Measurements from ENCODE around the gene AUTS2.

AUTS2 gene

GRCh38 chr7:70298780-70299471 is 700.7 kb downstream of the AUTS2 start:
- DNase-seq, result no peak

DNA sequence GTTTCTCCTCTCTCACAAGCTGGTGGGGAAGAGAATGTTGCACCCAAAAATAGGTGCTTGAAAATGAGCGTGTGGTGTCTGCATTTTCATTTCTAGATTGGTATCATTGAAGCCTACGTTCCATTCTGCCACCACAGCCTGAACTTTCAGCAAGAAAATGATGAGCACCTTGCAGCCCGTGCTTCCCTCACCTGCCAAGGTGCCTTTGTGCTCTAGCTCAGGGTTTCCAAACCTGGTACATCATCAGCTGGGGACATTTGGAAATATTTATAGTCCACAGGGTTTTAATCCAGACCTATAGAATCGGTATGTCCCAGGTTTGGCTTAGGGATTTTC is 701.2 kb downstream of the AUTS2 start:
- DNase-seq, result no peak

- DNase-seq, result no peak
Observed at GRCh38 chr7:70301673-70302185, 703.5 kb downstream of the AUTS2 start.

DNA sequence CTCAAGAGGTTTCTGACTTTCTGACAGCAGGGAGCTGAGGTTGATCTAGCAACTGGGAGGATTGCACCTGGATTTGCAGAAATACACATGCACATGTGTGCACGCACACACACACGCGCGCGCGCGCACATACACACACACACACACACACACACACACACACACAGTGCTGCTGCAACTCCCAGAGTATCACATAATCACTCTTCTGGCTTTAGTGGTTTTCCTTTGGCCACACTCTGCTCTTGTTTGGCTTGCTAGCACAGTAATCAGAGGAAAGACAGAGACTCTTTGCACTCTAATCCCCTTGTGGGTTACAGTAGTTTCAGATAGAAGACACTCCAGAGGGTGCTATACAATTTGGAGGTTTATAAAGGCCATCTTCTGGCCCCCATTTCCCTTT is 705.0 kb downstream of the AUTS2 start:
- no peak for DNase-seq

DNA sequence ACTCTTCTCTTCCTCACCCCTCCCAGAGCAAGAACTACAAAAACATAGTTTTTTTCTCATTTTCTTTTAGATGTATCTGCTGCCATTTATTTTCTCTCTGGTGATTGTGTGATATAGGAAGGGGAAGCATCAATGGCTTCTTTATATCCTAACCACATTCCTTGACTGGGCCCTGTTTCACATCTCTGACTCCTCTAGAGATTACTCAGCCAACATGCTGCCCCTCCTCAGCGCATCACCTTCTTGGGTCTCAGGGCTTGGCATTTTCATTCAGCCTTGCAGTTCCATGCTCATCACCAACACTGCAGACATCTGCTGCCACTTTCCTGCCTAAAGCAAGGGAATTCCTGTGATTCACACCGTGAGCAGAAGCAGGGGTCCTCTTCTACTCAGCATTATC is 705.5 kb downstream of the AUTS2 start:
- no peak for DNase-seq

DNA sequence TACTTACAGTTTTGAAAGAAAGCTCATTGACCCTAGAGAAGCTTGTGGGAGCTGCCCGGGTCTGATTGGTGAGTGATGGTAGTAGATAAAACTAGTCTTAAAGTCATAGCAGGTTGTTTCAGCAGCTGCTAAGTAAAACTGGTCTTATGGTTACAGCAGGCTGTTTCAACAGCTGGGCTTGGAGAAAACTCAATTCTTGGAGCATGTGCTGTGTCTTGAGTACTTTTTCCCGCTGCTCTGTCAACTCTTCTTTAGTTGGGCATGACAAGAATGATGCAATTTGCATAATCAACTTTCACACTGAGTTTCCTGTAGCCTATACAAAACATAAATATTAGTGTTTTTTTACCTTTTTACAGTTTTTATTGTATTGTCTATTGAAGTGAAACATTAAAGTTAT is 707.9 kb downstream of the AUTS2 start:
- no peak for DNase-seq

DNA sequence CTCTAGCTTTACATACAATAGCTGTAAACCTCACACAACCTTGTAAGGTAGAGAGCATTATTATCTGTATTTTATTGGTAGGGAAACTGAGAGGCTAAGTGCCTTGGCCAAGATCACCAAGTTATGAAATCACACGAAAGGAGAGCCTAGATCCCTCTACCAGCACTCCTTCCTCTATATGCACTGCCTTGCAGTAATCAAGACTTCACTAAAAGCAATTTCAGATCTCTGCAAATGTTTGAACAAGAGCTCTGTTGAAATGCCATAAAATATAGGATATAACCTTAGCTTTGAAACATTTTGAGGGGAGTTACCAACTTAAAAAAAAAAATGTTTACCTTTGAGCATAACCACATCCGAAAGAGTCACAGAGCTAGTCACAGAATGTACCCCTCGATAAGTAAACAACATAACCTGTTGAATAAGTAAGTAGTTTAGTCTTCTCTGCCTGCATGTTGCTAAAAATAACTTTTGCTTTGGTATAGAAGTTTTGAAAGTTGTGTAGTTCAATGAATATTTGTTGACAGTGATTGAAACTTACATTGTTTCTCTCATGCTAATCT is 709.4 kb downstream of the AUTS2 start:
- DNase-seq, result no peak

DNA sequence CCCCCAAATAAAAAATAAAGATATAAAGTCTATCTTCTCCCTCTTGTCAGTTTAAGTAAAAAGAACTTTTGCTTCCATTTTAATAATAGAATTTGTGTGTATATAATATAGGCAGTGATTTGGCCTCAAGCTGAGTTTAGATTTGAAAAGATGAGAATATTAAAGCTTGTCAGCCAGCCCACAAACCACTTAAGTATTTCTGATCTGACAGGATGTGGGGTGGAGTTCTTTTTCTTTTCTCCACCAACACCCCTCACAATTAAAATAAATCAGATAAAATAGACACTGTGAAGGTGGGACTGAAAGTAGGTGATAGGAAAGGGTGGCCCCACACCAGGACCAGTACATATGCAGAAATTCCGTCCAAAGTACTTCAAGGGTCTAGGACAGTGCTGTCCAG is 714.1 kb downstream of the AUTS2 start:
- DNase-seq, result no peak

DNA sequence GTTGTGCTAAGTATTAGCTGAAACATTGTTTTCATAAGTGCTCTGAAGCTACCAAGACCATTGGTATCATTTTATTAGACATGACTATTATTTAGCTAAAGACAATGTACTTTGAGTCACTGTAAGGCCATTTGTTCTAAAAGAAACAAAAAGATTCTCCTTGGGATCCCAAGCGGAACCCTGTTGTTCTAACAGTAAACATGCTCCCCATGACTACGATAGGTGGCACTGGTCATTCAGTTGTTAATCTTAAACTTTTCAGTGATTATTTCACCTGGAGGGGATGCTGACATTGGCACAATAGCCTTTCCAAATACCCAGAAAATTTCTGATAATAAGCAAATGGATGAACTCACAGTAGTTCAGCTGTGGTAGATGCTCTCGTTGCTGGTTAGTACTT is 715.0 kb downstream of the AUTS2 start:
- DNase-seq, result no peak

DNA sequence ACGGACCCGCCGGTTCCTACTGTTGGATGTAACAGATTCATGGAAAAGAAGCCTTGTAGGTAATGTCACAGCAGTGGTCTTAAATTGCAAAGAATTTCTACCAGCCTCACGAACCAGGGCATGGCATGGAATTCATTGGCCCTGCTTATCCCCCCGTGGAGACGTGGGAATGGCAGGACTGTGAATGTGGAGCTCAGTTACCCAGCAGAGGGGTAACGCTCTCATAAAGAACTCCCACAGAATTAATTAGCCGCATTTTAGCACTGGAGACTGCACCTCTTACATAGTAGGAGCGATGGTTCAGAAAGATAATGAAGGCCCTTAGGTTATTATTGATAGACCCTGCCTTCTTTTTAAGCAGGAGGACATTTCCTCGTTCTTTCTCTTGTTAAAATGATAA is 715.4 kb downstream of the AUTS2 start:
- no peak for DNase-seq

- DNase-seq, result no peak
Observed at GRCh38 chr7:70314221-70314620, 715.9 kb downstream of the AUTS2 start.

GRCh38 chr7:70316745-70317144 is 718.5 kb downstream of the AUTS2 start:
- no peak for DNase-seq

DNA sequence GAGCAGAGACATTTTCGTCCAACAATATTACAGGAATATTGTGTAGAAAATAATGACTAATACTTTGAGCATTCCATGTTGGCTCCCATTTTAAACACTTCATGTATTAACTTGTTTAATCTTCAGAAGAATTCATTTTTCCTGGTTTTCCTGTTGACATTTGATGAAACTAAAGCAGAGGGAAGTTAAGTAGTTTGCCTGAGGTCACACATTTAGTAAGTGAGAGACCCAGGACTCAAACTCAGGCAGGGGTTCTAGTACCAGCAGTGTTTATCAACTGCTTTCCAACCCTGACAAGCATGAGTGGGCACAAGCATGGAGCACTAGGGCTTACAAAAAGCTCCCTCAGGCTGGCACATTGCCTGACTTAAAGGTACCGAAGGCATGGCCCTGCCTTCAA is 719.1 kb downstream of the AUTS2 start:
- DNase-seq, result no peak

DNA sequence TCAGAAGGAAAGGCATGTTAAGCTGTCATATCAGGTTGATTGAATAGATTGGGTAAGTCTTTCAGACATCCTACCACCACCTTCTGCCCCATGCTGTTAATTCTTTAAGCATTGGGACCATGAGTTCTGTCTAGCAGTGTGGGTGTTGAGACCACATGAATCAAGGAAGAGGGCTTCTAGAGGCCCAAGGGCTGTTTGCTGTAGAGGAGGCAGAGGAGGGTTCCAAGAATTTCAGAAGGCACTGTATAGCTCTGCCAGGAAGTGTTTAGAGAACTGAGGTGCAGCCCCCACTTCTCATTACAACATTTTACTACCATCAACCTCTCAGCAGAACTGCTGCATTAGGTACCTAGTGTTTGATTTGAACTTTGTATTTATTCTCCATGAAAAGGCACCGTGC is 720.2 kb downstream of the AUTS2 start:
- no peak for DNase-seq

- DNase-seq, result no peak
Observed at GRCh38 chr7:70319057-70319456, 720.8 kb downstream of the AUTS2 start.

DNA sequence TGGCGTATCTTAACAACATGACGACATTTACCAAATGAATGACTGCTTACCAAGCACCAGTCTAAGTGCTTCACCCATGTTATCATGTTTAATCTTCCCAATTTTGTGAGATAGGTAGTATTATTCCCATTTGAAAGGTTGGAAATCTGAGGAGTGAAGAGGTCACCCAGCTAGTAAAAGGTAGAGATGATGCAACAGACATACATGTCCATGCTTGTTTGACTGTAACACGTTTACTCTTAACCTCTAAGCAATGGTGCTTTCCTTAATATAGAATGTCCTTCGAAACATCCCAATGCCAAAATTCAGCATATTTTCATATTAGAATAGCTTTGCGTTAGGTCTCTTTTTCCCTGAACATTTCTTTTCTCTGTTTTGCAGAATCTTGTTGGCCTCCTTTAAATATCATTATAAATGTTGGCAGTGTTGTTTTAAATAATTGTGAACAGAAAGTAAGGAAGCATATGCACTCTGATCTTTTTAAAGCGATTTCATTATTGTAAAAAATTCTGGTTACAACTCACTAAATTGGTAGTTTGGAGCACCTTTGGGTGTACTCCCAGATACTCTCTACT is 722.8 kb downstream of the AUTS2 start:
- DNase-seq, result no peak

DNA sequence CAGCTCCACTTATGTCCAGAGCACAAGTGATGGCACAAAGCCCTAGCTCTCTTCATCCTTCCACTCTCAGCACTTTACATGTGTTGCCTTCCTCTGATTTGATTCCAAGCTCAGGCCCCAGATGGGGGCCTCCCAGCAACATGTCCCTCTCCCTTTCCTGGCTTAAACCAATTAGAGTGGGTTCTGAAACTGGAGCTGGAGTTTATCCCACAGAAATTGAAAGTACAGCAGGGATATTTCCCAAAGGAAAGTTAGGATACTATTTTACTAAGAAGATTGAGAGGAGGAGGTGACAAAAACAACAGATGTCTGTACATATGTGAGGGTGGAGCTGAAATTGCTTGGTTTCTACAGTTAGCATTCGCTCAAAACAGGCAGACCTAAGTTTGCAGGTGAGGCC is 724.6 kb downstream of the AUTS2 start:
- DNase-seq, result no peak

DNA sequence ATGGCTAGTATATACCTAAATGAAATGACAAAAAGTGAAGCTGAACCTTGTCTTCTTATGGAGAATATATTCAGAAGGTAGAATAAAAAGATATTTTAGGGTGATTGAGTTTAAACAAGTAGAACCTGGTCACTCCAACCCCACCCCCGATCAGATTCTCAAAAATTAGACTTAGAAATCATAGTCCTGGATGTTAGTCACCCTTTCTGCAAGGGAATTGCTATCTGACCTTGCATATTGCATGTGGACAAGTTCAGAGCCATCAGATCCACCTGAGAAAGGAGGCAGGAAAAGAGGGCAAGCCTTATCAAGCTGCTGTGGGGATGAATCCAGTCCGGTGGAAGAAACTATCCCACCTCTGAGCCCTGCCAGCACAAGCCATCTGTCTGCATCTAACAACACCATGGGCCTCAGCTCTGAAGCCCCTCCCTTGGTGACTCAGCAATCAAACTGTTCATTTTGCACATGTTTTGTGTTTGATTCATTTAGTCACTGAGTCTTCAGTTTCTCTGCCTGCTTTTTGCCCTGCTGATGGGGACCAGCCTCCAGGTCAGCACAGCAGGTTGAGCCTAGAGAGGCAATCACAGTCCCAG is 727.3 kb downstream of the AUTS2 start:
- DNase-seq, result no peak

DNA sequence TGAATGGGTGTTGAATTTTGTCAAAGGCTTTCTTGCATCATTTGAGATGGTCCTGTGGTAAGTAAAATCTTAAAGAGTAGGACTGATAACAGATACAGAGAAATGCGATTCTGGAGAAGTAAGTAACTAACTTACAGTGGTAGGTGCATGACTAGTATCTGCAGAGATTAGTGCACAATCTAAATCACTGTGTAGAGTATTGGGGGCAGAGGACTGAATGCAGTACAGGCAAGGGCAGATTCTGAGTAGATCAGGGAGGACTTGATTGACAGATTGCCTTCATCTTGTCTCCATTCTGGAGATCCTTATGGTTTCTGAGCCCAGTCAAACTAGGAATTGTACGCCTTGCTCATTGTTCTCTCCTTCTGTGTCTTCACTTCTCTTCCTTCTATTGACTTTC is 736.0 kb downstream of the AUTS2 start:
- DNase-seq, result no peak

DNA sequence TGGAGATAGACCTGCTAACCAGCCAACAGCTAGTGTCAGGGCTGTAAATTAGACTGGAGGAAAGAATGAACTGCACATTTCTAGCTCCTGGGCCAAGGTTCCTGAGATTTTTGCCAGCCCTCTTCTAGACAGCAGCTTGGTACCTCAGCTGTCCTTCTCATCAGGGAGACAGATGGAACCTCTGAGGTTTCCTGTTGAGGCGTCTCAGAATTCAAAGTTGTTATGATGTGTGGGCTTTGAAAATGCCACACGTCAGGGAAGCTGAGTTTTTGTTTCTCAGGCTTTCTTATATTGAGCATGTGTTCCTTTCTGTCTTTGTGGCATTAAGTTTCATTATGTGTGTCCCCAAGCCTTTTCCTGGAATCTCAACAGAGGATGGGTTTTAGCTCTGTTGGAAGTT is 736.6 kb downstream of the AUTS2 start:
- no peak for DNase-seq

- DNase-seq, result no peak
Observed at GRCh38 chr7:70336536-70336935, 738.3 kb downstream of the AUTS2 start.

GRCh38 chr7:70338015-70338414 is 739.7 kb downstream of the AUTS2 start:
- no peak for DNase-seq

GRCh38 chr7:70340236-70340635 is 742.0 kb downstream of the AUTS2 start:
- no peak for DNase-seq

GRCh38 chr7:70341446-70341845 is 743.2 kb downstream of the AUTS2 start:
- no peak for DNase-seq

Data from suppressor macrophage treated with lipopolysaccharide for 4 hours (primary cell).